Measurements from ENCODE around the gene GPR15LG.

GPR15LG gene

GRCh38 chr10:84194424-84195043, 20.9 kb downstream of the GPR15LG start, which contains the start of gene CDHR1:
TSS of gene CDHR1 (plus strand) at chr10:84194537. CDS start at chr10:84194761, 224 bp downstream.
- peak; percentile 27 for DNase-seq

- no peak for DNase-seq
These were observed 21.6 kb downstream of the GPR15LG start for GRCh38 chr10:84195044-84195830.

GRCh38 chr10:84196083-84196482, 22.5 kb downstream of the GPR15LG start:
- no peak for DNase-seq

GRCh38 chr10:84196941-84197340, 23.3 kb downstream of the GPR15LG start:
- DNase-seq: no peak

- DNase-seq: no peak
These were observed 24.0 kb downstream of the GPR15LG start for GRCh38 chr10:84197643-84198042.

GRCh38 chr10:84198206-84198915, 24.8 kb downstream of the GPR15LG start:
- DNase-seq: no peak

GRCh38 chr10:84200537-84201243, 27.1 kb downstream of the GPR15LG start:
- DNase-seq: no peak

- DNase-seq: no peak
These were observed 27.6 kb downstream of the GPR15LG start for GRCh38 chr10:84201244-84201606.

- DNase-seq: no peak
These were observed 28.1 kb downstream of the GPR15LG start for GRCh38 chr10:84201682-84202081.

GRCh38 chr10:84202349-84202748, 28.7 kb downstream of the GPR15LG start:
- DNase-seq: no peak

- peak; percentile 10 for DNase-seq
These were observed 30.5 kb downstream of the GPR15LG start for GRCh38 chr10:84204122-84204521.

- DNase-seq: no peak
These were observed 31.0 kb downstream of the GPR15LG start for GRCh38 chr10:84204610-84205009.

- DNase-seq: peak; percentile 55
These were observed 31.6 kb downstream of the GPR15LG start for GRCh38 chr10:84205049-84205852.

- no peak for DNase-seq
These were observed 32.4 kb downstream of the GPR15LG start for GRCh38 chr10:84205853-84206525.

GRCh38 chr10:84208023-84208422, 34.4 kb downstream of the GPR15LG start:
- no peak for DNase-seq

GRCh38 chr10:84211566-84211965, 38.0 kb downstream of the GPR15LG start:
- DNase-seq: no peak

- DNase-seq: no peak
These were observed 38.4 kb downstream of the GPR15LG start for GRCh38 chr10:84212014-84212413.

- no peak for DNase-seq
These were observed 39.5 kb downstream of the GPR15LG start for GRCh38 chr10:84213076-84213475.

- DNase-seq: no peak
These were observed 40.5 kb downstream of the GPR15LG start for GRCh38 chr10:84214046-84214572.

GRCh38 chr10:84214612-84215235, 41.1 kb downstream of the GPR15LG start:
- peak; percentile 1 for DNase-seq

- DNase-seq: no peak
These were observed 43.2 kb downstream of the GPR15LG start for GRCh38 chr10:84216834-84217233.
